Thoracic aorta (tissue), 2 donors: Measurements from ENCODE around the gene PIM1. TPM values are rescaled to one million over a fixed set of nuclear protein-coding genes. Genes with fewer than 3 reads are reported as not detected.
A peak's percentile ranks its signal among the peaks of the same experiment; 100 is the strongest.

Source experiments
- ATAC-seq: fragments of 150-250 bp; one replicate; pipeline ENCODE4 v1.8.0; 2017; ENCODE audit warnings: low read depth; ENCODE audit not compliant: insufficient number of reproducible peaks, low FRiP score
- DNase-seq: peaks from one replicate; pipeline ENCODE4 v3.0.0-alpha.2; 2020; ENCODE audit warnings: low spot score
- H3K27ac ChIP-seq, 2 donors: fragments of 200-600 bp; sonication (generic); 1 replicate in 1 of 2; 2 replicates in 1 of 2; pipeline ENCODE4 v1.5.1; 2016; ENCODE audit warnings: mild to moderate bottlenecking in 2 of 2, moderate library complexity in 2 of 2
- H3K27me3 ChIP-seq: fragments of 200-600 bp; sonication (generic); replicated peaks from 2 replicates; pipeline ENCODE4 v1.6.0; 2016; ENCODE audit warnings: mild to moderate bottlenecking; ENCODE audit not compliant: insufficient read depth
- H3K36me3 ChIP-seq: fragments of 200-600 bp; sonication (generic); one replicate; pipeline ENCODE4 v1.5.1; 2016
- H3K4me1 ChIP-seq, 2 donors: fragments of 200-600 bp; sonication (generic); 1 replicate in 1 of 2; 2 replicates in 1 of 2; pipeline versions ENCODE4 v1.5.1 to v1.6.0; 2016; ENCODE audit warnings: low read depth in 2 of 2, mild to moderate bottlenecking in 1 of 2; ENCODE audit not compliant: control insufficient read depth in 1 of 2
- H3K4me3 ChIP-seq: fragments of 200-600 bp; sonication (generic); 2 replicates; pipeline ENCODE4 v1.5.1; 2016; ENCODE audit warnings: mild to moderate bottlenecking
- H3K9me3 ChIP-seq: fragments of 200-600 bp; sonication (generic); 2 replicates; pipeline ENCODE4 v1.5.1; 2016
- total RNA-seq, 2 donors: library from RNA; depleted of rRNA; stranded (reverse); fragments of >200 nt; gene quantifications; one replicate each; pipeline versions ENCODE4 v1.1.0 to v1.2.3, GENCODE V29; 2016
- TF ChIP-seq, protein P1 (sequence below): fragments of 200-600 bp; sonication (generic); IDR thresholded peaks from one replicate; pipeline ENCODE4 v1.5.1; 2019; ENCODE audit warnings: antibody characterized with exemption

The PIM1 gene
- total RNA-seq, 2 donors from 2014 or later = 28.8 to 53.6 TPM

DNA sequence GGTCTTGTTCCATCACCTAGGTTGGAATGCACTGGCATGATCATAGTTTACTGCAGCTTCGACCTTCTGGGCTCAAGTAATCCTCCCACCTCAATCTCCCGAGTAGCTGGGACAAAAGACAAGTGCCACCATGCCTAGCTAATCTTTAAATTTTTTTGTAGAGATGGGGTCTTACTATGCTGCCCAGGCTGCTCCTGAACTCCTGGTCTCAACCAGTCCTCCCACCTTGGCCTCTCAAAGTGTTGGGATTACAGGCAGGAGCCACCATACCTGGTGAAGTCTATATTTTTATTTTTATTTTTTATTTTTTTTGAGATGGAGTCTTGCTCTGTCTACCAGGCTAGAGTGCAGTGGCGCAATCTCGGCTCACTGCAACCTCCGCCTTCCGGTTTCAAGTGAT, 11.4 kb upstream of the PIM1 start:
- Histone ChIP-seq H3K4me1 (peaks cover 8 to 24% of the 10 kb centered on the region in 2 donors), H3K4me3 (no peak overlapping the region), H3K9me3 (no peaks in the 10 kb centered on the region), H3K36me3 (no peaks in the 10 kb centered on the region), H3K27me3 (no peaks in the 10 kb centered on the region), H3K27ac (no peak overlapping the region)
- DNase-seq (no peak), ATAC-seq (no peak)
- TF ChIP-seq, protein P1, sequence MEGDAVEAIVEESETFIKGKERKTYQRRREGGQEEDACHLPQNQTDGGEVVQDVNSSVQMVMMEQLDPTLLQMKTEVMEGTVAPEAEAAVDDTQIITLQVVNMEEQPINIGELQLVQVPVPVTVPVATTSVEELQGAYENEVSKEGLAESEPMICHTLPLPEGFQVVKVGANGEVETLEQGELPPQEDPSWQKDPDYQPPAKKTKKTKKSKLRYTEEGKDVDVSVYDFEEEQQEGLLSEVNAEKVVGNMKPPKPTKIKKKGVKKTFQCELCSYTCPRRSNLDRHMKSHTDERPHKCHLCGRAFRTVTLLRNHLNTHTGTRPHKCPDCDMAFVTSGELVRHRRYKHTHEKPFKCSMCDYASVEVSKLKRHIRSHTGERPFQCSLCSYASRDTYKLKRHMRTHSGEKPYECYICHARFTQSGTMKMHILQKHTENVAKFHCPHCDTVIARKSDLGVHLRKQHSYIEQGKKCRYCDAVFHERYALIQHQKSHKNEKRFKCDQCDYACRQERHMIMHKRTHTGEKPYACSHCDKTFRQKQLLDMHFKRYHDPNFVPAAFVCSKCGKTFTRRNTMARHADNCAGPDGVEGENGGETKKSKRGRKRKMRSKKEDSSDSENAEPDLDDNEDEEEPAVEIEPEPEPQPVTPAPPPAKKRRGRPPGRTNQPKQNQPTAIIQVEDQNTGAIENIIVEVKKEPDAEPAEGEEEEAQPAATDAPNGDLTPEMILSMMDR = no peak

DNA sequence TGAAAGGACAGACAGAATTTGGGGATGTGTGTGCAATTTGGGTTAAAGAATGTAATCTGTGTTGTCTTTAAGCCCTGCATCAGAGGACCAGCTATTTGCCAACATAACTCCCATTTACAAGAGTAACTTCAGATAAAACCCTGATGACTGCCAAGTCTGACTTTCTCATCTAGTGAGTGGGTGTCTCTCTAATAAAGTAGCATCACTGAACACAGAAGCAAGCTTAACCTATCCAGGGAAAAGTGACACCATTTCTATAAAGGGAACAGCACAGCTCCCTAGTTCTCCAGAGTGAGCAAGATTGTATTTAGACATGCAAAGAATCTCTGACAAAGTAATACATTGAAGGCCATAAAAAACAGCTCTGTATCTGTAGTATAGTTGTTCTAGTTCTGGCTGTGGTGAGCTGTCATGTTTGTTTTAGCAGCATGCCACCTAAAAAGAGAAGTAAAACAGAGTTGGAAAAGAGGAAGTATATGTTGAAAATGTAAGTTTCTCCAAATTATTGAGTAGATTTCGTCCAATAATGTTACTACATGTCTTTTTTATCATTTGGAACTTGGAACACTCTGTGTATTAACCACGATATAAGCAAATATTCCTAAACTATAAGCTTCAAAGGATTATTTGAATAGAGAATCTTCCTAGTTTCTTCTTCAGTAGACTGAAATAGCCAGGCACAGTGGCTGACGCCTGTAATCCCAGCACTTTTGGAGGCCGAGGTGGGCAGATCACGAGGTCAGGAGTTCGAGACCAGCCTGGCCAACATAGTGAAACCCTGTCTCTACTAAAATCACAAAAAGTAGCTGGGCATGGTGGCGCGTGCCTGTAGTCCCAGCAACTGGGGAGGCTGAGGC, 8.8 kb upstream of the PIM1 start:
- peak overlapping the region; percentile 24 to 50 for H3K27ac ChIP-seq

DNA sequence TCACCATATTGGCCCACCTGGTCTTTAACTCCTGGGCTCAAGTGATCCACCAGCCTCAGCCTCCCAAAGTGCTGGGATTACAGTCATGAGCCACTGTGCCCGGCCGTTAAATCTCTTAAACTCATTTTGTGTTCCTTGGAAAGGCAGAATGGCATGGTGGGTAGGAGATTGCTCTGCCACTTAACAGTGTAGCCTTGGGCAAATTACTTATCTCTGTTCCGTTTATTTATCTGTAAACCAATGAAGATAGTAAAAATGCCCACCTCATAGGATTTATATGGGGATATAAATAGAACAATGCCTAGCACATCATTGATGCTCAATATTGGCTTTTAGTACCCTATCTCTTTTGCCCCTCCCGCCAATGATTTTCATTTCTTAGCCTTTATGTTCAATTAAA, 7.2 kb upstream of the PIM1 start:
- DNase-seq = no peak
- H3K4me3 ChIP-seq = no peak overlapping the region
- H3K27ac ChIP-seq = no peak overlapping the region
- no peak for ATAC-seq
- peaks cover 8 to 16% of the 10 kb centered on the region in 2 donors for H3K4me1 ChIP-seq
- TF ChIP-seq, protein P1 = no peak
- no peaks in the 10 kb centered on the region for H3K9me3 ChIP-seq
- H3K36me3 ChIP-seq = no peaks in the 10 kb centered on the region
- H3K27me3 ChIP-seq = no peaks in the 10 kb centered on the region

More for the DNA sequence above, 8.8 kb upstream of the PIM1 start:
- DNase-seq (no peak), ATAC-seq (no peak)
- no peaks in the 10 kb centered on the region for H3K27me3 ChIP-seq
- H3K4me1 ChIP-seq = peaks cover 8 to 16% of the 10 kb centered on the region in 2 donors
- TF ChIP-seq, protein P1 = no peak
- H3K4me3 ChIP-seq = no peak overlapping the region
- no peaks in the 10 kb centered on the region for H3K36me3 ChIP-seq
- no peaks in the 10 kb centered on the region for H3K9me3 ChIP-seq

DNA sequence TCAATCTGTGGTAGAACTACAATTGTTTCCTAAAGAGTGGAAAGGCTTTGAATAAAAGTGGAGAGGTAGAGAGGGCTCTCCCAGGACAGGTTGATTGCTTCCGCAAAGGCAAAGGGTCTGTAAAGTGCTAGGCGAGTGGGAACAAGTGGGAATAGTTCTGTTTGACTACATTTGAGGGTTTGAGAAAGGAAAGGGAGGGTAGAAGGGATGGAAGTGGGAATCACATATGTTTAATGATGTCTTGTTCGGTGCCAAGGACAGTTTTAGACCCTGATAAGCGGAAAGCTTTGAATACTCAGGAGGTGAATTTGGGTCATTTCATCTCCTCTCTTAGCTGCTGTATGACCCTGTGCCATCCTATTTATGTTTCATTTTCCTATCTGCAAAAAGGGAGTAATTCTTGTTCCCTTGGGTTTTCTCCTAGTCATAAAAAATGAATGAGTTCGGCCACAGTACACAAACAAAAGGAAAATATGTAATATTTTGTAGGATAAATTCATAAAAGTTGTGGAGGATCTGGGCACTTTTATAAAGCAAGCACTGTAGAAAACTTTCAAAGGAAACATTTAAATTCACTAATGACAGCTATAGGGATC, 1.7 kb upstream of the PIM1 start:
- H3K4me3 ChIP-seq = peak overlapping the region; percentile 70
- H3K27ac ChIP-seq = peak overlapping the region; percentile 92 to 96
- ATAC-seq (no peak), DNase-seq (no peak)
- TF ChIP-seq, protein P1 = no peak
- no peaks in the 10 kb centered on the region for H3K27me3 ChIP-seq
- H3K4me1 ChIP-seq = peaks cover 16 to 20% of the 10 kb centered on the region in 2 donors
- peaks cover 8% of the 10 kb centered on the region for H3K36me3 ChIP-seq
- no peaks in the 10 kb centered on the region for H3K9me3 ChIP-seq

DNA sequence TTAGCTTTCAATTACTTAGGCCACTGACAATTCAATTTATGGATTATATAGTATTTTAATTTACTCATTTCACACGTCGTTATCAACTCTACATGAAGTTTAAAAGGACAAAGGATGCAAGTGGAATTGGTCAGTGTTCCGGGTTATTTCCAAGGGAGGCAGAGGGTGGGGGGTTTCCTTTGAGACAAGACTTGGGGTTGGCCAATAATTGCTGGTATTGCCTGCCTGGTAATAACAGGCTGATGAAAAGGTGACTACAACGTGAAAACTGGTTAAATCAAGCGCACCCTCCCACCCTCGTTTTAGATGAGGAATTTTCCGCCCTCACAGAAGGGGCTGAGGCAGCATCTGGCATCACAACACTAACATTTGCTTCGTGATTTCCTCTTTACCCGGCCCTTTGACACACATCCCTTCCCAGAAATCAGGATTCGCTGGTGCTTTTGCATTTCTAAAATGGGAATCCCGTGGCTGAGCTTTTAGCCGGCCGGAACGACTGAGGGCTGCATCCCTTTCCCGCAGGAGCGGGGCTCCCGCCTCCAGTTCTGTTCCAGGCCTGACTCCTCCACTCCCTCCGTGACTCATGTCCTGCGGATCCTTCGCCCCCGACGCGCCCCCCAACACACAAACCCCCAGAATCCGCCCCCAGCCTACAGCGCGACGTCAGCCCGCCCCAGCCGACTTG, 999 bp upstream of the PIM1 start:
- TF ChIP-seq, protein P1 = no peak
- peaks cover 18 to 26% of the 10 kb centered on the region in 2 donors for H3K4me1 ChIP-seq

More for the DNA sequence above, 999 bp upstream of the PIM1 start:
- Histone ChIP-seq H3K9me3 (no peaks in the 10 kb centered on the region), H3K27me3 (no peaks in the 10 kb centered on the region), H3K36me3 (peaks cover 15% of the 10 kb centered on the region), H3K27ac (peak overlapping the region; percentile 92 to 96), H3K4me3 (peak overlapping the region; percentile 70)
- peak; percentile 33 for ATAC-seq
- peak; percentile 45 for DNase-seq
